Motor neuron (in vitro differentiated cells): ENCODE measurements around the gene COPE. TPM values are rescaled to one million over a fixed set of nuclear protein-coding genes. Genes with fewer than 3 reads are reported as not detected.
A peak's percentile ranks its signal among the peaks of the same experiment; 100 is the strongest.
"Not testable (repeated sequence)": the region's sequence is repeated elsewhere in the genome, so short reads cannot be mapped to it uniquely, and the experiment has no call there.

ENCODE experiments used
- ATAC-seq, 8 experiments: fragments of 200-7000 bp; cut with Tn5 transposase; replicated peaks in 6 of 8; 2 replicates each; pipeline ENCODE4 v1.8.0; 2021; ENCODE audit warnings: mild to moderate bottlenecking in 8 of 8, moderate library complexity in 8 of 8
- H3K27ac ChIP-seq, 2 donors: fragments of 250-450 bp; sonication (Bioruptor Pico); 2 replicates each; pipeline ENCODE4 v1.9.0; 2021; ENCODE audit warnings: antibody characterized with exemption in 2 of 2, mild to moderate bottlenecking in 2 of 2, moderate library complexity in 1 of 2
- H3K4me1 ChIP-seq, 2 donors: fragments of 250-450 bp; sonication (Bioruptor Pico); replicated peaks in 1 of 2; 2 replicates each; pipeline ENCODE4 v1.6.1; 2021; ENCODE audit warnings: antibody characterized with exemption in 2 of 2, mild to moderate bottlenecking in 2 of 2, moderate library complexity in 1 of 2
- H3K4me3 ChIP-seq, 5 donors: fragments of 250-450 bp; sonication (Bioruptor Pico); 2 replicates each; pipeline ENCODE4 v1.9.0; 2021; ENCODE audit warnings: antibody characterized with exemption in 5 of 5, mild to moderate bottlenecking in 5 of 5, moderate library complexity in 4 of 5
- WGBS, 10 experiments: fragments of 450-650 bp; shearing (Covaris generic); methylation state at CpG; one replicate each; pipeline ENCODE4 v1.0.0; 2022; 5-methylcytosine and 5-hydroxymethylcytosine counted together
- in situ Hi-C, 9 experiments: fragments of 400-800 bp; cut with MboI; loops; one replicate each; pipeline ENCODE4 v1.15.0; 2021; ENCODE audit warnings: low sequenced_read_pairs in 9 of 9, low pct_unique_long_range_greater_than_20kb in 2 of 9; ENCODE audit not compliant: unreplicated experiment in 9 of 9
- total RNA-seq, 8 experiments: library from RNA; unstranded; fragments of 300-600 nt; gene quantifications; 2 replicates each; pipeline versions ENCODE4 v1.2.3 to v1.2.4, GENCODE V29; 2022

The COPE gene
- total RNA-seq, 8 experiments from 2014 or later, result 151 to 208 (median 173) TPM

DNA sequence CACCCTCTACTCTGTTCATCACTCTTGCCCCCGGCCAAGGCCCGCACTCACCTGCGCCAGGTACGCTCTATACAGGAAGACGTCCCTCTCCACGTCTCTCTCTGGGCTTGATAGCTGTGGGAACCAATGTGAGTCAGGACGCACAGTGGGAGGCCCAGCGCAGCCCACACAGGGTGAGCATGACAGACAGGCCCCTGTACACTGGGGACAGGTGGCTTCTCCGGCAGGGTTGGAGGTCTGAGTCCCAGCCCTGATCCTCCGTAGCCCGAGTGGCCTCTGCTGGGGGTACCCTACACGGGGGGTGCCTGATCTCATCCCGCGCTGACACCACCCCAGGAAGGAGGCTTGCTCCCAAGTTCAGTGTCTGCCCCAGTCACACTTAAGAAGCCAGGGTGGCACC, 6.3 kb downstream of the COPE start:
- Histone ChIP-seq H3K4me3 (no peak overlapping the region), H3K4me1 (peaks cover 6% of the 10 kb centered on the region in 2 donors), H3K27ac (no peak overlapping the region)
- WGBS, 10 experiments, result 88 to 100% (median 100%) methylated on average over 2 to 3 of the region's 14 CpGs; no CpG with 5 or more reads in 7 of the 10 experiments
- peak in 1 of 8 experiments; percentile 4 for ATAC-seq
- in situ Hi-C loops, result no loop called here

DNA sequence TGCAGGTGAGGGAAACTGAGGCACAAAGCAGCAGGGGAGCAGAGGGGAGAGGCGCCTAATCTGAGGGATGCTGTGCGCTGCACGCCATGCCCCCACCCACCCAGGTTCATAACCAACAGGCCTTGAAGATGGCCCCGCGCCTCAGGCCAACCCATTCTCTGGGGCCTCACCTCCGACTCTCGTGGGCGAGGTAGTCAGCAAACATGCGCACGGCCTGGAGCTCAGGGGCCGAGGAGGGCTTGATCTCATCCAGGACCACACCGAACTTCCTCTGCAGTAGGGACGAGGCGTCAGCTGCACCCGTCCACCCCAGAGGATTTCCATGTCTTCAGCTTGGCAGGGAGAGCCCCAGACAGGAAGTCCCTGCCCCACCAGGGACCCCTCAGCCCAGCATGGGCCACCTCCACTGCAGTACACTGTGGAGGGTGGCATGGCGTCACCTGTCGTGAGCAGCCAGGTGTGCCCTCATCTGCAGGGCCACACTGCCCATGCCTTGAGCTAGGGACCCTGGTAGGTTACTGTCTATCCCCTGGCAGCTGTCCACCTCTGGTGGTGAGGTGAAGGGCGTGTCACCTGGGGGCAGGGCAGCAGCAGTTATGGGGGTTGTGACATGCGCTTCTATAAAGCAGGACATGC, 8.3 kb downstream of the COPE start:
- Histone ChIP-seq H3K4me1 (no peaks in the 10 kb centered on the region), H3K27ac (no peak overlapping the region), H3K4me3 (no peak overlapping the region)
- 90% methylated on average over 2 of the region's 19 CpGs; no CpG with 5 or more reads in 9 of the 10 experiments for WGBS, 10 experiments
- in situ Hi-C loops, result no loop called here
- no peak for ATAC-seq

DNA sequence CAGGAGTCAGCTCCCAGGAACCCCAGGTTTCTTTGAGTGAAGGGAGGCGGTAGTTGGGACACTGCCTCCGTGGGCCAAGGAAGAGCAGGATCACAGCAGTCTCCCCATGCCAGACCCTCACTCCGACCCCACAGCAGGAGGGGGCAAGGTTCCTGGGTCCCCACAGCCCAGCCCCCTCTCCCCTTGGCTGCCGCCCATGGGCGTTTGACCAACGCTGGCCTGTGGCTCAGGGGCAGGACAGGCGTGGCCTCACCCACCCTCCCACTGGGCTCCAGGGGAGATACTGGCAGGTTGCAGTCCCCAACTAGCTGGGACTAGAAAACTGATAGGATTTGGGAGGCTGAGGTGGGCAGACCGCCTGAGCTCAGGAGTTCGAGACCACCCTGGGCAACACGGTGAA, 9.2 kb downstream of the COPE start:
- no peak for ATAC-seq
- Histone ChIP-seq H3K27ac (no peak overlapping the region), H3K4me3 (no peak overlapping the region), H3K4me1 (no peaks in the 10 kb centered on the region)
- WGBS, 10 experiments, result 67 to 100% (median 100%) methylated on average over 1 to 4 of the region's 10 CpGs; no CpG with 5 or more reads in 4 of the 10 experiments
- in situ Hi-C loops, result no loop called here

DNA sequence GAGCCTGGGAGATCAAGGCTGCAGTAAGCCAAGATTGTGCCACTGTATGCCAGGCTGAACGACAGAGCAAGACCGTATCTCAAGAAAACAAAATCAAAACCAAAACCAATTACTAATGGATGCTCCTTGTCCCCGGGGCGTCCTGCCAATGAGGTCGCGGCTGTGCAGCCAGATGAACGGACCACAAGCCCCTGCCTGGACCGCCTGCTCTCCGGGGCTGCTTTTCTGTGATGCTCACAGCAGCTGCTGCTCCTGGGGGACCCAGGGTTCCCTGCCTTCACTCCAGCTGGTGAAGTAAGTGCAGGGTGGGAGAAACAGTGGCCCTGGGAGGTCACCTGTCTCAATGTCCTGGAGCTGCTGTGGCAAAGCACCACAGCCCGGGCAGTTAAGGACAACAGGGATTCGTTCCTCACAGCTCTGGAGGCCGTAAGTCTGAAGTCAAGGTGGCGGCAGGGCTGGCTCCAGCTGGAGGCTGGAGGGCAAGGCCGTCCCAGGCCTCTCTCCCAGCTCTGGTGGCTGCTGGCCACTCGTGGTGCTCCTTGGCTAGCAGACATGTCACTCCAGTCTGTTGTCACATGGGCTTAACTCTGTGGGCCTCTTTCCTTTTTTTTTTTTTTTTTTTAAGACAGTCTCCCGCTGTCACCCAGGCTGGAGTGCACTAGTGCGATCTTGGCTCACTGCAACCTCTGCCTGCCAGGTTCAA, 10.1 kb downstream of the COPE start:
- no peak overlapping the region for H3K27ac ChIP-seq
- in situ Hi-C loops, result no loop called here
- no peak overlapping the region for H3K4me3 ChIP-seq
- 75 to 100% (median 86%) methylated on average over 1 to 6 of the region's 17 CpGs; no CpG with 5 or more reads in 2 of the 10 experiments for WGBS, 10 experiments
- H3K4me1 ChIP-seq, result no peaks in the 10 kb centered on the region
- ATAC-seq, result peak in 3 of 8 experiments; percentile 21 to 33 (median 23)

DNA sequence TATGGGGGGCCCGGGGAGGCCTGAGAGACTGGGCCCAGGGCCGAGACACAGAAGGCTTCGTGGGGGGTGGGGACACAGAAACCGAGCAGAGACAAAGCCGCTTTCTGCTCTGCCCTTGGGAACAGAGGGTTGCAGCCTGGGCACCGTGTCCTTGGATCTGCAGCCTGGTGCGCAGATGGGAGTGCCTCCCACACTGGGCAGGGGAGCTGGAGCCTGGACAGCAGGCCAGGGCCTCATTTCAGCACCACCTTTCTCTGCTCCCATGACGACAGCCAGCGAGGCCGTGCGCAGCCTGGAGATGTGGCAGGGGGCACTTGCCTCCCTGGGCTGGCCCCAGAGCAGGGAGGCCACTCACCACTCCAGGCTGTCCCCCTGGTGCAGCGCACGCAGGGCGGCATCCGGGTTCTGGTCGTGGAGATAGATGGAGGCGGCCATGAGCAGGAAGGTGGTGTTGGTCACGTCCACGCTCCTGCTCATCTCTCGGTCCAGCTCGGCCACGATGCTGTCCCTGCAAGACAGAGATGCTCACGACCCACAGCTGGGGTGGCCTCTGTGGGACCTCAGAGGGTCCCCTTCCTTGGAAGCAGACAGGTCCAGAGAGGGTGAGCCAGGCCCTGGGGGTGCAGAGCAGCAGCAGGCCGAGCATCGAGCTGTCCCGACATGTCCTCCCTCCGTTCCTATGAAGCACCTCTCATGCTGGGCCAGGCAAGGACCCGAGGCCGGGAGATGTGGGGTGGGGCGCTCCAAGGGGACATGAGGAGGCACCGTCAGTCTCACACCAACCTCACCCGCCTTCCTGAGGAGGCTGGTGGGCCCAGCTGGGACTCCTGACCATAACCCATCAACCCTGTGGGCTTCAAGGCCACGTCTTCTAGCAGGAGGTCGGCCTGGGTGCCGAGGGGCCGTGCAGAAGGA, 12.3 kb downstream of the COPE start:
- H3K4me1 ChIP-seq, result no peaks in the 10 kb centered on the region
- H3K4me3 ChIP-seq, result no peak overlapping the region
- in situ Hi-C loops, result no loop called here
- H3K27ac ChIP-seq, result no peak overlapping the region
- peak in 5 of 8 experiments; percentile 11 to 80 (median 23) for ATAC-seq
- WGBS, 10 experiments, result 91 to 100% methylated on average over 1 to 14 of the region's 36 CpGs; no CpG with 5 or more reads in 8 of the 10 experiments

DNA sequence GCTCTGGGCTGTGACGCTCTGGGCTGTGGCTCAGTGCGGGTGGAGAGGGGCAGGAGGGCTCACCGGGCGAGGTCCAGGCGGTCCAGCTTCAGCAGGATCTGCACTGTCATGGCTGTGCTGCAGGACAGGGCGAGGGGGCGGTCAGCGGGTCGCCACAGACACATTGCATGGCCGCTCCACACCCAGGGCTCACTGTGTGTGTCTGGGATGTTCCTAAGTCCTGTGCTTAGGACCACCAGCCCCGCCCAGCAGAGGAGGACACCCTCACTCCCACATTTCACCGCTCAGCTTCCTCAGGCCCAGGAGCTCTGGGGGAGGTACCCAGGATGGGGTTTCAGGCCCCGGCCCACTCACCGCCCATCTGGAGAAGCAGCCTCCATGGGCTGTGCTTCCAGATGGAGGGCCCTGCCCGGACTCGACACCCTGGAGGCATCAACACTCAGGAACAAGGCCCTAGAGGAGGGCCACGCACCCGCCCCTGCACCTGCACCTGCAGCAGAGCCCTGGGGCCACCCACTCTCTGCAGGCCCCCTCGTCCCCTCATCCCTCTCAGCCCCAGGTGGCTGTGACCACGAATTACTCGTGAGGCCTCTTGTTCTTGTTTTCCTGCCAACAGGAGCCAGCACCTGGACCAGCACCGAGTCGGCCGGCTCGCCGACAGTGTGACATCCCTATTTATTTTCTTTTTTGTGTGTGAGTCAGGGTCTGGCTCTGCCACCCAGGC, 13.5 kb downstream of the COPE start:
- peak in 3 of 8 experiments; percentile 6 to 69 (median 8) for ATAC-seq
- in situ Hi-C loops, result no loop called here
- 20 to 100% (median 82%) methylated on average over 1 to 9 of the region's 26 CpGs; no CpG with 5 or more reads in 4 of the 10 experiments for WGBS, 10 experiments
- no peak overlapping the region for H3K4me3 ChIP-seq
- no peaks in the 10 kb centered on the region for H3K4me1 ChIP-seq
- H3K27ac ChIP-seq, result no peak overlapping the region

DNA sequence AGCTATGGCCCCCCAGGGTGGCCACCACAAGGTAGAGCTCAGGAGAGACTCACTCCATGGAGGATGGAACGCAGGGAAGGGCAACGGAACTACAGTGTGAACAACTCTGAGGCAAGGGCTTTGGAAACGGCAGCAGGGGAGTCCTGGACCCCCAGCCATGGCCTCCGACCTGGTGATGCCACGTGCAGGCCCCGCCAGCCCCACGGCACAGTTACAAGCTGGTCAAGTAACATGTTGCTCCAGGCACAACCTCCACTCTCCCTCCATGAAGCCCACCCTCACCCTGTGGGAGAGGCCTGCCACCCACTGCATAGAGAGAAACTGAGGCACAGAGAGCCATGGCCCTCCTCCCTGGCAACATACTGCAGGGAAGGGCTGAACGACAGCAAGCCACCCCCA, 14.1 kb downstream of the COPE start:
- in situ Hi-C loops, result no loop called here
- no peak overlapping the region for H3K27ac ChIP-seq
- 50 to 100% (median 80%) methylated on average over 1 to 2 of the region's 8 CpGs; no CpG with 5 or more reads in 7 of the 10 experiments for WGBS, 10 experiments
- no peak for ATAC-seq
- H3K4me1 ChIP-seq, result no peaks in the 10 kb centered on the region
- H3K4me3 ChIP-seq, result no peak overlapping the region

DNA sequence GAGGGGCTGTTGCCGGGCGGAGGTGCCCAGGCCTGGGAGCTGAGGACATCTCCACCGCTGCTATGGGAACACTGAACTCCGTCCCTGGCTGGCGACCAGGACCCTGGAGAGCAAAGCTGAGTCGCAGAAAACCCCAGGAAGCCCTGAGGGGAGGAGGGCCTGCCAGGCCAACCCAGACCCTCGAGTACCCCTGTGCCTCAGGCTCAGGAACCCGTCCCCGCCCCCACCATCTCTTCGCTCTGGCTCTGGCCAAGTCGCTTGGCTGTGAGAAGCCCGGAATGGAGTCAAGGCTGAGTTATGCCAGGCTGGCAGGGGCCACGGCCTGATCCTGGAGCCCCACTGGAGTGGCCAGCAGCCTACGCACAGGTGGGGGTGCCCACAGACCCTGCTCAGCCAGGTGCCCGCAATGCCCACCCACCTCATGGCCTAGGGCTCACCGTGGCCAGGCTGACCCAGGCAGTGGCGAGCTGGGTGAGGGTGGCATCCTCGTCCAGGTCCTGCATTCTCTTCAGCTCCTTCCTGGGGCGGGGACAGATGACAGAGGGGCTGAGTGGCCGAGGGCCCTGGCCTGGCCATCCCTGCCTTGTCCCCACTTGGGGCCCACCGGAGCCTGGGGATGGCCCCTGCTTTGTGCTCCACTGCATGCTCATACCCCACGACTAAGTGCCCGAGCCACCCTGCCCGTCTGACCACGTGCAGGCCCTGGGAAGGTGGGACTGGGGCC, 14.7 kb downstream of the COPE start:
- peak in 2 of 8 experiments; percentile 5 to 33 for ATAC-seq
- in situ Hi-C loops, result no loop called here
- Histone ChIP-seq H3K4me1 (no peaks in the 10 kb centered on the region), H3K27ac (no peak overlapping the region), H3K4me3 (no peak overlapping the region)
- 80 to 100% (median 100%) methylated on average over 1 to 10 of the region's 25 CpGs; no CpG with 5 or more reads in 5 of the 10 experiments for WGBS, 10 experiments

DNA sequence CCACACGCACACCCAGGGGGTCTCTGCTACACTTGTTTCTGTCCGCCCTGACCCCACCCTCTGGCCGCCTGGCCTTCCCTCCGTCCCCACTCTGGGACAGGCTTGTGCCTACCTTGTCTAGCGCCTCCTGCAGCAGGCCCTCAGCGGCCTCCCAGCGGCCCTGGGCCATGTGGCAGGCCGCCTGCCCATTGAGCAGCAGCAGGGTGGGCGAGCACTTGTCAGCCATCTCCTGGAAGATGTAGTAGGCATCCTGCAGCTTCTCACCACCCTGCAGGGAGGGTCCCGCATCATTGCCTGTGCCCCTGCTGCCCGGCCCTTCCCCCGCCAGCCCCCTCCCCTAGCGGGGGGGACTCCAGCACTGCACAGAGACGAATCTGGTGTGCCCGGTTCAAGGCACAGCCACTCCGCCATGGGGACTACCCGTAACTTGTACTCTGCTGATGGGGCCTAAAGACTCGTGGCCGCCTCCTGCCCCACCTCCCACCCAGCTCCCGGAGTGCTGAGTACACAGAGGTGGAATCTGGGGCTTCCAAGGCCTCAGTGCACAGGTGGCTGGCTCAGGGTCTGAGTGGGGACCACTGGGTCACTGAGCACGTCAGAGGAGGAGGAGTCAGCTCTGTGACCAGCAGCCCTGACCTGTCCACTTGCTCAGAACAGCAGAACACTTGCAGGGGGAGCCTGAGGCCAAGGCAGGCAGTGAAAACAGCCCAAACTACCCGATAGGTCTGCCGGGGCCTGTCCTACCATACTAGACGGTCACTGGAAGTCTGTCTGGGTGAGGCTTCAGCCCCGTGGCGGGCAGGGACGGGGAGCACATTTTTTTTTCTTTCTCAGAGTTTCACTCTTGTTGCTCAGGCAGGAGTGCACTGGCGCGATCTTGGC, 15.8 kb downstream of the COPE start:
- 60 to 100% (median 100%) methylated on average over 2 to 7 of the region's 29 CpGs; no CpG with 5 or more reads in 5 of the 10 experiments for whole genome bisulfite sequencing, 10 experiments
- no peak overlapping the region for H3K4me3 ChIP-seq
- ATAC-seq, result no peak
- in situ Hi-C loops, result no loop called here
- no peak overlapping the region for H3K27ac ChIP-seq
- no peaks in the 10 kb centered on the region for H3K4me1 ChIP-seq

DNA sequence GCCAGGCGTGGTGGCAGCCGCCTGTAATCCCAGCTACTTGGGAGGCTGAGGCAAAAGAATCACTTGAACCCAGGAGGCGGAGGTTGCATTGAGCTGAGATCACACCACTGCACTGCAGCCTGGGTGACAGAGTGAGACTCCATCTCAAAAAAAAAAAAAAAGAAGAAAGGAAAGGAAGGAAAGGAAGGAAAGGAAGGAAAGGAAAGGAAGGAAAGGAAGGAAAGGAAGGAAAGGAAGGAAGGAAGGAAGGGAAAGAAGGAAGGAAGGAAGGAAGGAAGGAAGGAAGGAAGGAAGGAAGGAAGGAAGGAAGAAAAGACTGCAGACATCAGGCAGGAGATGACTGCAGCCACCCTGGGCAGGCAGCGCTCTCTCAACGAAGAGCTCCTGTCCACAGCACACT, 16.7 kb downstream of the COPE start:
- H3K4me3 ChIP-seq, in situ Hi-C loops, H3K4me1 ChIP-seq, H3K27ac ChIP-seq, ATAC-seq: not testable (repeated sequence)
- WGBS, 10 experiments, result 100% methylated on average over 3 of the region's 5 CpGs; no CpG with 5 or more reads in 8 of the 10 experiments

DNA sequence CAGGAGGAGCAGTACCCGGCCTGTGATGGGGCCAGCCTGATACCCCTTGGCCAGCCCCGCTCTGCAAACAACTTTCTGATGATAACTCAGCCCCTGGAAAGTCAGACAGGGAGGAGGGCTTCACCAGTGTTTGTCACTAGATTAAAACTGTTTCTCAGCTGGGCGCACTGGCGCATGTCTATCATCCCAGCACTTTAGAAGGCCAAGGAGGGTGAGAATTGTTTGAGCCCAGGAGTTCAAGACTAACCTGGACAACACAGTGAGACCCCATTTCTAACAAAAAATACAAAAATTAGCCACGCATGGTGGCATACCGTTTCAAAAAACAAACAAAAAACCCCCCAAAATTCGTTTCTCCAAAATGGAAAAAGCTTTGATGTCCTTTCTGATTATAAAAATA, 17.7 kb downstream of the COPE start:
- Histone ChIP-seq H3K27ac (no peak overlapping the region), H3K4me1 (no peaks in the 10 kb centered on the region), H3K4me3 (no peak overlapping the region)
- 65 to 95% (median 88%) methylated on average over 2 to 7 of the region's 7 CpGs; no CpG with 5 or more reads in 2 of the 10 experiments for WGBS, 10 experiments
- ATAC-seq, result no peak
- in situ Hi-C loops, result no loop called here
